Gastrocnemius medialis (tissue), 4 donors: Measurements from ENCODE around the gene SWT1. TPM values are rescaled to one million over a fixed set of nuclear protein-coding genes. Genes with fewer than 3 reads are reported as not detected.

Experiments
- ATAC-seq, 2 donors: fragments of 150-250 bp; one replicate each; pipeline ENCODE4 v1.9.1; 2016
- DNase-seq, 2 donors: peaks; one replicate each; pipeline ENCODE4 v3.0.0-alpha.2; 2019
- H3K27ac ChIP-seq, 4 donors: fragments of 200-600 bp; sonication (generic); 1 replicate in 1 of 4; 2 replicates in 3 of 4; pipeline ENCODE4 v1.5.1; 2016 to 2018; ENCODE audit warnings: mild to moderate bottlenecking in 2 of 4, moderate library complexity in 1 of 4
- H3K27me3 ChIP-seq, 3 donors: fragments of 200-600 bp; sonication (generic) in 2 of 3; 1 replicate in 1 of 3; 2 replicates in 2 of 3; pipeline versions ENCODE4 v1.5.1 to v1.6.0; 2016 to 2019; ENCODE audit warnings: mild to moderate bottlenecking in 1 of 3, moderate library complexity in 1 of 3
- H3K36me3 ChIP-seq, 2 donors: fragments of 200-600 bp; sonication (generic) in 1 of 2; one replicate each; pipeline ENCODE4 v1.5.1; 2017 to 2018
- H3K4me1 ChIP-seq, 2 donors: fragments of 200-600 bp; sonication (generic) in 1 of 2; one replicate each; pipeline ENCODE4 v1.5.1; 2016 to 2017; ENCODE audit warnings: mild to moderate bottlenecking in 2 of 2
- H3K4me3 ChIP-seq, 4 donors: fragments of 200-600 bp; sonication (generic) in 3 of 4; 1 replicate in 1 of 4; 2 replicates in 3 of 4; pipeline ENCODE4 v1.5.1; 2016 to 2019; ENCODE audit warnings: mild to moderate bottlenecking in 2 of 4
- H3K9me3 ChIP-seq, 3 donors: fragments of 200-600 bp; sonication (generic) in 2 of 3; 1 replicate in 1 of 3; 2 replicates in 2 of 3; pipeline ENCODE4 v1.5.1; 2016 to 2019
- POLR2A ChIP-seq, 2 donors: fragments of 450-650 bp; IDR thresholded peaks; one replicate each; pipeline ENCODE4 v1.6.1; 2017; ENCODE audit warnings: antibody characterized with exemption in 2 of 2, mild to moderate bottlenecking in 2 of 2, moderate library complexity in 2 of 2
- in situ Hi-C, 4 donors: fragments of 200-750 bp; cut with MboI; loops; one replicate each; pipeline versions ENCODE4 v1.15.0 to v1.8.0; 2017; ENCODE audit warnings: low sequenced_read_pairs in 4 of 4
- intact Hi-C: fragments of 100-400 bp; cut with DNase I; formaldehyde crosslinking; loops from one replicate; pipeline ENCODE4 v1.15.1; 2023; ENCODE audit warnings: low total_unique reads
- total RNA-seq, 4 donors: library from RNA; depleted of rRNA; stranded (reverse); fragments of >200 nt; gene quantifications; one replicate each; pipeline versions ENCODE4 v1.1.0 to v1.2.3, GENCODE V29; 2016
- TF ChIP-seq, protein P1 (sequence below), 5 experiments: fragments of 450-650 bp in 3 of 5; fragments of 200-600 bp in 2 of 5; sonication (generic) in 2 of 5; IDR thresholded peaks in 4 of 5; conservative IDR thresholded peaks in 1 of 5; 1 replicate in 4 of 5; 2 replicates in 1 of 5; pipeline ENCODE4 v1.5.1; 2016 to 2019; ENCODE audit warnings: antibody characterized with exemption in 5 of 5, mild to moderate bottlenecking in 3 of 5, moderate library complexity in 3 of 5

Gene SWT1
- total RNA-seq, 4 donors from 2014 or later: 3.4 to 6.2 (median 4.6) TPM

DNA sequence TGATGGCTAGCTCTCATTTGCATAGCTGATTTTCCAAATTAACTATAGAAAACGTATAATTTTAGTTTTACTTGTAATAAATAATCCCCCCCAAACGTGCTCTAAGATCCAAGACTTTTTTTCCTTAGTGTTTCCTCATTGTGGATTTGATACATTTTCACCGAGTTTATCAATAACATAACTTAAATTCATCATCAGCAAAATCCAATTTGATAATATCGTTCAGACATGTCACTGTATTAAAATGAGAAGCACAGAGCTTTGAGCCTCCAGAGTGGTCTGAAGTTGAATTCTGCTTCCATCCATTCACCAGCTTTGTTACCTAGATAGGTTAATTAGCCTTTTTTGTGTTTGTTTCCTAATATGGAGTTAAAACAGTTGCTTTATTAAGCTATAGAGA lies 108.3 kb downstream of the SWT1 start:
- no peak overlapping the region for H3K27ac ChIP-seq
- TF ChIP-seq, protein P1, sequence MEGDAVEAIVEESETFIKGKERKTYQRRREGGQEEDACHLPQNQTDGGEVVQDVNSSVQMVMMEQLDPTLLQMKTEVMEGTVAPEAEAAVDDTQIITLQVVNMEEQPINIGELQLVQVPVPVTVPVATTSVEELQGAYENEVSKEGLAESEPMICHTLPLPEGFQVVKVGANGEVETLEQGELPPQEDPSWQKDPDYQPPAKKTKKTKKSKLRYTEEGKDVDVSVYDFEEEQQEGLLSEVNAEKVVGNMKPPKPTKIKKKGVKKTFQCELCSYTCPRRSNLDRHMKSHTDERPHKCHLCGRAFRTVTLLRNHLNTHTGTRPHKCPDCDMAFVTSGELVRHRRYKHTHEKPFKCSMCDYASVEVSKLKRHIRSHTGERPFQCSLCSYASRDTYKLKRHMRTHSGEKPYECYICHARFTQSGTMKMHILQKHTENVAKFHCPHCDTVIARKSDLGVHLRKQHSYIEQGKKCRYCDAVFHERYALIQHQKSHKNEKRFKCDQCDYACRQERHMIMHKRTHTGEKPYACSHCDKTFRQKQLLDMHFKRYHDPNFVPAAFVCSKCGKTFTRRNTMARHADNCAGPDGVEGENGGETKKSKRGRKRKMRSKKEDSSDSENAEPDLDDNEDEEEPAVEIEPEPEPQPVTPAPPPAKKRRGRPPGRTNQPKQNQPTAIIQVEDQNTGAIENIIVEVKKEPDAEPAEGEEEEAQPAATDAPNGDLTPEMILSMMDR (IDR thresholded peaks at IDR 0.05 in 4 of 5, conservative IDR thresholded peaks at IDR 0.05 in 1 of 5): no peak
- TF ChIP-seq POLR2A (IDR thresholded peaks at IDR 0.05): no peak
- H3K36me3 ChIP-seq: no peaks in the 10 kb centered on the region
- intact Hi-C loops: no loop called here
- no peak for DNase-seq
- H3K27me3 ChIP-seq: no peaks in the 10 kb centered on the region
- H3K4me1 ChIP-seq: peaks cover 0 to 1% of the 10 kb centered on the region in 2 donors
- no peak overlapping the region for H3K4me3 ChIP-seq
- no peak for ATAC-seq
- no peaks in the 10 kb centered on the region for H3K9me3 ChIP-seq
- in situ Hi-C loops: no loop called here

DNA sequence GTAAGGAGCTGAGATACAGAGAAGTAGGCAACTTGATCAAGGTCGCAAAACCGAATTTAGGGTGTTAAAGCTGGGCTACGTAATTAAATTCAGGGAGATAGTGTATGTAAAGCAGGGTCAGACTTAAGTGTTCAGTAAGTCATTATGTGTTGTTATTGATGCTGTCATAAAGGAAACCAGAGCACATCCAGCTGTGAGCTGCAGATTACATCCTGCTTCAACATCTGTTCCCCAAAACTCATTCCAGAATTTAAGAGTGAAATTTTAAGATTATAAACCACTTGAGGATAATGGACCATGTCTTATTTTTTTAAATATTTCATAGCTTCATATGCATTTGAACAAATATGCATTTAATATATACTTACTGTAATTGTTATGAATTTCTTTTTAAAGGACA lies 110.3 kb downstream of the SWT1 start:
- no peak for DNase-seq
- Histone ChIP-seq H3K36me3 (no peaks in the 10 kb centered on the region), H3K27ac (no peak overlapping the region), H3K9me3 (no peaks in the 10 kb centered on the region), H3K4me1 (no peaks in the 10 kb centered on the region), H3K27me3 (no peaks in the 10 kb centered on the region), H3K4me3 (no peak overlapping the region)
- TF ChIP-seq, protein P1 (IDR thresholded peaks at IDR 0.05 in 4 of 5, conservative IDR thresholded peaks at IDR 0.05 in 1 of 5): no peak
- TF ChIP-seq POLR2A (IDR thresholded peaks at IDR 0.05): no peak
- intact Hi-C loops (no loop called here), in situ Hi-C loops (no loop called here)
- ATAC-seq: no peak

DNA sequence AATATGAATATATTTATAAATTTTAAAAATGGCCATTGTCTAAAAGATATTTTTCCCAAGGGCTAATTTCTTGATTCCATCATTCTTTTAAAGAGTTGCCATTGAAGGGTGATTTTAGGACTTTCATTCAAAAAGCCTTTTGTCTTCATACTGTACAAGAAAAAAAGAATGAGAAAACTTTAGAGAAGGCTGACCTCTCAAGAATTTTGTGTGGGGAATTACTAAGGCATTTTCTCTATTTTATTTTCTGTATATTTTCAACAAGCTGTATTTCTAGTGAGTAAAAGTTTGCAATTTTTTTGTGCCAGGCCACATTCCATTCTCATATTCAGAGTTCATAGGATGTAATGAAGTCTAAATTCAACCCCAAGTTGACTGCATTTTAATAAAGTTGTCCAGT lies 110.7 kb downstream of the SWT1 start:
- no peaks in the 10 kb centered on the region for H3K4me1 ChIP-seq
- intact Hi-C loops: no loop called here
- no peaks in the 10 kb centered on the region for H3K36me3 ChIP-seq
- no peak for TF ChIP-seq POLR2A (IDR thresholded peaks at IDR 0.05)
- TF ChIP-seq, protein P1 (IDR thresholded peaks at IDR 0.05 in 4 of 5, conservative IDR thresholded peaks at IDR 0.05 in 1 of 5): no peak
- H3K27ac ChIP-seq: no peak overlapping the region
- in situ Hi-C loops: no loop called here
- DNase-seq: no peak
- no peak for ATAC-seq
- no peaks in the 10 kb centered on the region for H3K9me3 ChIP-seq
- H3K4me3 ChIP-seq: no peak overlapping the region
- no peaks in the 10 kb centered on the region for H3K27me3 ChIP-seq

DNA sequence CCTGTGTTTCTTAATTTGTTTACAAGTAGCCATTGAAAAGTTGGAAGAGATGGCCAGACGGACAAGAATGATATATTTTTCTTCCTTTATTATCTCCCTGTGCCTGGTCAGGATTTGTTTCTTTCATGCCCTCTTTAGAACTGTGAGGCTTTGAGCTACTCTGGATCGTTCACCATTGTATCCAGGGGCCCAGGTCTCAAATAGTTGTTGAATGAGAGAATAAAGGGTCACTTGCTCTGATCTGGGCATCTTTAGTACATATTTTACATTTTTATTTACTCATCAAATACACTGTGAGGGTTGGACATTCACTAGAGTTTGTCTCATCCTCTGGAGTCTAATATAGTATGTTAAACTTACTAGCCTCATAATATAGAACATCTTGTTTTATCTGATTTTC lies 111.4 kb downstream of the SWT1 start:
- Histone ChIP-seq H3K36me3 (no peaks in the 10 kb centered on the region), H3K4me1 (no peaks in the 10 kb centered on the region), H3K9me3 (no peaks in the 10 kb centered on the region), H3K27ac (no peak overlapping the region), H3K4me3 (no peak overlapping the region), H3K27me3 (no peaks in the 10 kb centered on the region)
- TF ChIP-seq, protein P1 (IDR thresholded peaks at IDR 0.05 in 4 of 5, conservative IDR thresholded peaks at IDR 0.05 in 1 of 5): no peak
- no peak for TF ChIP-seq POLR2A (IDR thresholded peaks at IDR 0.05)
- DNase-seq: no peak
- ATAC-seq: no peak
- intact Hi-C loops: no loop called here
- in situ Hi-C loops: no loop called here

DNA sequence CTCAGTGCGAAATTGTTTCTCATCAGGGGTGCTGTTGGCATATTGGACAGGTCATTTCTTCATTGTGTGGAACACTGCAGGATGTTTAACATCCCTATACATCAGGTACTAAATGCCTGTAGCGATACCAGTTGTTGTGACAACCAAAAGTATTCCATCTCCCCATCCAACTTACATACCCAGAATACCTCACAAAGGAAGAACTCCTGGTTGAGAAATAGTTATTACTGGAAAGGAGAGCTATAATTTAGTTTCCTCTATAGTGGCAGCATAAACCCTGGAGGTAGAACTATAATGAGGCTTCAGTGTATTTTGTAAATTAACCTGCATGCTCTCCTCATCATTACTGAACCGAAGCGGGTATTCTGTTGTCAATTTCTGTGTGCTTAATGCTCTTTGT lies 115.0 kb downstream of the SWT1 start:
- H3K9me3 ChIP-seq: no peaks in the 10 kb centered on the region
- H3K27ac ChIP-seq: no peak overlapping the region
- TF ChIP-seq, protein P1 (IDR thresholded peaks at IDR 0.05 in 4 of 5, conservative IDR thresholded peaks at IDR 0.05 in 1 of 5): no peak
- TF ChIP-seq POLR2A (IDR thresholded peaks at IDR 0.05): no peak
- H3K4me3 ChIP-seq: no peak overlapping the region
- DNase-seq (no peak), ATAC-seq (no peak)
- no peaks in the 10 kb centered on the region for H3K4me1 ChIP-seq
- in situ Hi-C loops (no loop called here), intact Hi-C loops (no loop called here)
- H3K27me3 ChIP-seq: no peaks in the 10 kb centered on the region
- no peaks in the 10 kb centered on the region for H3K36me3 ChIP-seq
